Left lung (tissue), 10 donors: ENCODE results near the gene CDK6. TPM values are rescaled to one million over a fixed set of nuclear protein-coding genes. Genes with fewer than 3 reads are reported as not detected.
A peak's percentile ranks its signal among the peaks of the same experiment; 100 is the strongest.

ENCODE experiments used
- ATAC-seq: fragments of 200-7000 bp; cut with Tn5 transposase; one replicate; pipeline ENCODE4 v1.9.1; 2020; ENCODE audit warnings: moderate library complexity
- DNase-seq, 4 donors: peaks; one replicate each; pipeline ENCODE4 v3.0.0-alpha.2; 2013 to 2020
- H3K27ac ChIP-seq, 2 donors: fragments of 200-600 bp; sonication (generic) in 1 of 2; one replicate each; pipeline versions ENCODE4 v1.5.0 to v1.8.0; 2020 to 2021
- H3K27me3 ChIP-seq, 2 donors: fragments of 200-600 bp; sonication (generic) in 1 of 2; one replicate each; pipeline versions ENCODE4 v1.5.0 to v1.8.0; 2020 to 2021
- H3K36me3 ChIP-seq, 2 donors: fragments of 200-600 bp; sonication (generic) in 1 of 2; one replicate each; pipeline versions ENCODE4 v1.5.0 to v1.8.0; 2020 to 2021
- H3K4me1 ChIP-seq, 2 donors: fragments of 200-600 bp; one replicate each; pipeline ENCODE4 v1.8.0; 2021
- H3K4me3 ChIP-seq, 2 donors: fragments of 200-600 bp; sonication (generic) in 1 of 2; one replicate each; pipeline versions ENCODE4 v1.5.0 to v1.8.0; 2020 to 2021; ENCODE audit warnings: mild to moderate bottlenecking in 1 of 2
- H3K9me3 ChIP-seq, 2 donors: fragments of 200-600 bp; sonication (generic) in 1 of 2; one replicate each; pipeline versions ENCODE4 v1.5.0 to v1.8.0; 2020 to 2021
- CTCF ChIP-seq, 2 donors: fragments of 200-600 bp; sonication (generic) in 1 of 2; IDR thresholded peaks; one replicate each; pipeline versions ENCODE4 v1.5.0 to v1.8.0; 2021; ENCODE audit warnings: antibody characterized with exemption in 2 of 2
- intact Hi-C, 2 donors: fragments of 100-400 bp; cut with DNase I; formaldehyde crosslinking; loops; one replicate each; pipeline versions ENCODE4 v1.11.2 to v1.14.2; 2022
- polyA plus RNA-seq, 6 donors: library from polyadenylated mRNA; unstranded; fragments of 120-200 nt; gene quantifications; one replicate each; pipeline ENCODE4 v1.2.1, GENCODE V29; 2013; ENCODE audit not compliant: insufficient read length in 6 of 6
- total RNA-seq, 2 donors: library from RNA; stranded (reverse); fragmentation: NEBNext Ultra II Directional; extraction: Animal tissue kit (Norgen Biotek cat#: 25700); gene quantifications; one replicate each; pipeline ENCODE4 v1.2.1, GENCODE V29; 2021
- donor health status: DM: no; HTN: yes; CAD: no.
- donor health status: DM: no; HTN: no; CAD: no.

The CDK6 gene
- total and polyA plus RNA-seq, 8 donors: 20.3 to 52.2 (median 43.7) TPM

GRCh38 chr7:92590711-92591310 is 245.6 kb downstream of the CDK6 start:
- no peak for DNase-seq
- H3K9me3 ChIP-seq: no peaks in the 10 kb centered on the region
- ATAC-seq: no peak
- no peak for TF ChIP-seq CTCF (IDR thresholded peaks at IDR 0.05)
- peaks cover 22 to 38% of the 10 kb centered on the region in 2 donors for H3K4me1 ChIP-seq
- H3K27ac ChIP-seq: no peak overlapping the region
- H3K36me3 ChIP-seq: no peaks in the 10 kb centered on the region
- H3K4me3 ChIP-seq: peak overlapping the region; percentile 65 to 77
- H3K27me3 ChIP-seq: no peaks in the 10 kb centered on the region
- intact Hi-C loops: no loop called here

GRCh38 chr7:92589056-92589455 is 247.3 kb downstream of the CDK6 start:
- TF ChIP-seq CTCF (IDR thresholded peaks at IDR 0.05): no peak
- no peaks in the 10 kb centered on the region for H3K27me3 ChIP-seq
- H3K4me1 ChIP-seq: peaks cover 25 to 54% of the 10 kb centered on the region in 2 donors
- H3K9me3 ChIP-seq: no peaks in the 10 kb centered on the region
- no peaks in the 10 kb centered on the region for H3K36me3 ChIP-seq
- peak overlapping the region; percentile 65 to 77 for H3K4me3 ChIP-seq
- H3K27ac ChIP-seq: peak overlapping the region in 1 of 2 donors; percentile 94
- DNase-seq (no peak), ATAC-seq (no peak)
- intact Hi-C loops: no loop called here

GRCh38 chr7:92588561-92588960 is 247.8 kb downstream of the CDK6 start:
- Histone ChIP-seq H3K27me3 (no peaks in the 10 kb centered on the region), H3K4me1 (peaks cover 25 to 54% of the 10 kb centered on the region in 2 donors), H3K27ac (no peak overlapping the region), H3K9me3 (no peaks in the 10 kb centered on the region), H3K36me3 (no peaks in the 10 kb centered on the region), H3K4me3 (peak overlapping the region in 1 of 2 donors; percentile 77)
- intact Hi-C loops: no loop called here
- DNase-seq (no peak), ATAC-seq (no peak)
- TF ChIP-seq CTCF (IDR thresholded peaks at IDR 0.05): no peak

- H3K27ac ChIP-seq: no peak overlapping the region
- no peak overlapping the region for H3K4me3 ChIP-seq
- no peaks in the 10 kb centered on the region for H3K9me3 ChIP-seq
- ATAC-seq (no peak), DNase-seq (no peak)
- H3K27me3 ChIP-seq: no peaks in the 10 kb centered on the region
- H3K36me3 ChIP-seq: no peaks in the 10 kb centered on the region
- TF ChIP-seq CTCF (IDR thresholded peaks at IDR 0.05): no peak
- intact Hi-C loops: no loop called here
- H3K4me1 ChIP-seq: peaks cover 25 to 54% of the 10 kb centered on the region in 2 donors
These were observed 249.5 kb downstream of the CDK6 start for GRCh38 chr7:92586841-92587240.

- H3K4me3 ChIP-seq: no peak overlapping the region
- DNase-seq: no peak
- intact Hi-C loops: no loop called here
- no peaks in the 10 kb centered on the region for H3K36me3 ChIP-seq
- TF ChIP-seq CTCF (IDR thresholded peaks at IDR 0.05): no peak
- H3K4me1 ChIP-seq: peaks cover 25 to 54% of the 10 kb centered on the region in 2 donors
- no peak for ATAC-seq
- H3K27ac ChIP-seq: no peak overlapping the region
- no peaks in the 10 kb centered on the region for H3K27me3 ChIP-seq
- H3K9me3 ChIP-seq: no peaks in the 10 kb centered on the region
These were observed 250.0 kb downstream of the CDK6 start for GRCh38 chr7:92586403-92586802.
